Central memory CD8-positive, alpha-beta T cell (primary cell): Measurements from ENCODE around the gene CDK6.
A peak's percentile ranks its signal among the peaks of the same experiment; 100 is the strongest.
"Not testable (repeated sequence)": the region's sequence is repeated elsewhere in the genome, so short reads cannot be mapped to it uniquely, and the experiment has no call there.

Experiments
- ATAC-seq: fragments of 150-1000 bp; cut with Tn5 transposase; replicated peaks from 2 replicates; pipeline ENCODE4 v1.10.0; 2022; ENCODE audit warnings: mild to moderate bottlenecking, moderate FRiP score, moderate number of reproducible peaks; ENCODE audit not compliant: poor library complexity, severe bottlenecking; ENCODE audit errors: extremely low read depth
- DNase-seq, 2 donors: peaks; one replicate each; pipeline ENCODE4 v3.0.0; 2021; ENCODE audit warnings: low spot score in 2 of 2
- H3K27ac Mint-ChIP-seq: one replicate; pipeline ENCODE4 v1.8.0; 2022; ENCODE audit warnings: low read depth, mild to moderate bottlenecking, moderate library complexity, mixed read lengths
- H3K27me3 Mint-ChIP-seq: one replicate; pipeline ENCODE4 v1.8.0; 2022; ENCODE audit warnings: mixed read lengths
- H3K36me3 Mint-ChIP-seq: one replicate; pipeline ENCODE4 v1.8.0; 2022; ENCODE audit warnings: mild to moderate bottlenecking, moderate library complexity, mixed read lengths; ENCODE audit not compliant: insufficient read depth
- H3K4me1 Mint-ChIP-seq: one replicate; pipeline ENCODE4 v1.8.0; 2022; ENCODE audit warnings: mixed read lengths
- H3K4me3 Mint-ChIP-seq: one replicate; pipeline ENCODE4 v1.8.0; 2022; ENCODE audit warnings: mild to moderate bottlenecking, moderate library complexity, mixed read lengths
- H3K9me3 Mint-ChIP-seq: one replicate; pipeline ENCODE4 v1.8.0; 2022; ENCODE audit warnings: mixed read lengths

CDK6 gene

GRCh38 chr7:92773808-92774207 lies 62.6 kb downstream of the CDK6 start:
- Mint-ChIP-seq H3K27ac (no peak overlapping the region), H3K4me1 (peaks cover 7% of the 10 kb centered on the region), H3K9me3 (no peaks in the 10 kb centered on the region), H3K36me3 (peaks cover 2% of the 10 kb centered on the region), H3K27me3 (no peaks in the 10 kb centered on the region), H3K4me3 (no peak overlapping the region)
- ATAC-seq, result no peak
- no peak for DNase-seq

DNA sequence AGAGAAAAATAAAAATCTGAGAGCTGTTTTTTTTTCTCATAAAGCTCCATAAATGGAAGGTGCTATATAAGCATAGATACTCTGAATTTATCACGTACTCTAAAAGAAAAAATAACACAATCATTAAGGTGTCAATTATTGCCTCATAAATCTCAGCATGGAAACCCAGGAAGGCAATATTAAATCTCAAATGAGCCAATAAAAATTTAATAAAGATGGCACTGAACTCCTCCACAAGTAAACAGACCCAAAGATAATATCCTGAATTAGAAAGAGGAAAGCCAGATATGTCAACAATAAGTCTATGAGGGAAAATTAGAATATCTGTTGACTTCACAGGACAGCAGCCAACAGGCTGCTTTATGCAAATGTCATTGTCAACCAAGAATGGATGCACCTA lies 66.5 kb downstream of the CDK6 start:
- Mint-ChIP-seq H3K4me3 (no peak overlapping the region), H3K9me3 (no peaks in the 10 kb centered on the region), H3K4me1 (peaks cover 28% of the 10 kb centered on the region), H3K36me3 (peaks cover 4% of the 10 kb centered on the region), H3K27ac (no peak overlapping the region), H3K27me3 (no peaks in the 10 kb centered on the region)
- no peak for ATAC-seq
- no peak for DNase-seq

GRCh38 chr7:92769394-92769699 lies 67.0 kb downstream of the CDK6 start:
- Mint-ChIP-seq H3K9me3 (no peaks in the 10 kb centered on the region), H3K4me1 (peaks cover 28% of the 10 kb centered on the region), H3K27me3 (no peaks in the 10 kb centered on the region), H3K4me3 (no peak overlapping the region), H3K36me3 (peaks cover 4% of the 10 kb centered on the region), H3K27ac (no peak overlapping the region)
- no peak for DNase-seq
- no peak for ATAC-seq

DNA sequence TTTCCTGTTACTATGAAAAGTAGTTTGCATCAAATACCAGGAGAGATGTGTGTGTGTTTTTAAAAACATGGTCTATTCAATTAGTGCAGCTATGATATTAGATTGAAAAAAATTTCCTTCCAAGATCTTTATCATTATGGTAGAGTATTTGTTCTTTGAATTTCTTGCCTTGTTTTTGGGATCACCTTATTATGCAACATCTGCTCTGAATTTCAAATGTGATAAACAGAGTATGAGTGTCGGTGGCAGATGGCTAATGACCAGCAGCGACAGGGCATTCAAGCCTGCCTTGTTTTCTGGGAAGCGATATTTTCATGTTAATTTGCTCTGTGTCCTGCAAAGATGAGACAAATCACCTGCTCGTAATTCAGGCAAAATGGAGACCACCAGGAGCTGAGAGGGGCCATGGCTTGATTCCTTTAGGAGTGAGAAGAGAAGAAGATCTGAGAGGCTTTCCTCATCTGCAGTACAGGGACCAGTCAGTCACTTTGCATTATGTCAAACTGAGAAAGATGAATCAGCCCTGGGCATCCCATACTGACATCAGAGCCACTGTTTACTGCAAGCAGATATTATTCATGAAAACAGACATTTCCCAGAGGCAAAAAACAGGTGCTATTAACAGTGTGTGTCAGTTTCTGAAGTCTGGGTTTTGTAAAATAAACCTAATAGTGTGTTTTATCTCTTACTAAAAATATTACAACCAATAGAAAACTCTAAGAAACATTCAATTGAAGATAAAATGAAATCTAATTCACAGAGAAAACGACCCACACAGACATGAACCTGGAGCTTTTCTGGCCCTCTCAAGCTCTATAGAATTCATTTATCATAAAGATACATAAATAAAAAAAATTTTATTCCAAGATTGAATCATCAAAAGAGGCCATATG lies 67.6 kb downstream of the CDK6 start:
- Mint-ChIP-seq H3K36me3 (peaks cover 2% of the 10 kb centered on the region), H3K4me1 (peaks cover 28% of the 10 kb centered on the region), H3K27me3 (no peaks in the 10 kb centered on the region), H3K4me3 (no peak overlapping the region), H3K27ac (peak overlapping the region; percentile 42), H3K9me3 (no peaks in the 10 kb centered on the region)
- DNase-seq (no peak), ATAC-seq (no peak)

DNA sequence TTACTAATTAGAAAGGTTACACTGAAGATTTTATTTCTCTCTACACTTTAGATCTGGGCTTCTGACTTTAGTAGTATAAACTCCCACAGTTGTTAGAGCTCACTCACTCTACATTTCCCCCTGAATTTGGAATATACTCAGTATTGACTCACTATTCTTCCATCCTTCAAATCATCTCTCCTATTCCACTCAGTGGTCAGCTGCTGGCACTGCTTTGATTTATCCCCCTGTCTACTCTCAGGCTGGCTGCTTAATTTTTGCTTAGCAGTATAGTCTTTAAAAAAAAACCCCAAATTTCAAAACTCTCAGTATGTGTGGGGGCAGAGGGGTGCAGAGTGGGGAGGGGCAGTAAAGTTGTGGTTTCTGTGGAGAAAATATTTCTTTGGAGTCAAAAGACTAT lies 68.9 kb downstream of the CDK6 start:
- peaks cover 24% of the 10 kb centered on the region for H3K4me1 Mint-ChIP-seq
- peak overlapping the region; percentile 42 for H3K27ac Mint-ChIP-seq
- DNase-seq, result no peak
- H3K9me3 Mint-ChIP-seq, result no peaks in the 10 kb centered on the region
- H3K4me3 Mint-ChIP-seq, result no peak overlapping the region
- no peaks in the 10 kb centered on the region for H3K27me3 Mint-ChIP-seq
- ATAC-seq, result no peak
- H3K36me3 Mint-ChIP-seq, result peaks cover 2% of the 10 kb centered on the region

DNA sequence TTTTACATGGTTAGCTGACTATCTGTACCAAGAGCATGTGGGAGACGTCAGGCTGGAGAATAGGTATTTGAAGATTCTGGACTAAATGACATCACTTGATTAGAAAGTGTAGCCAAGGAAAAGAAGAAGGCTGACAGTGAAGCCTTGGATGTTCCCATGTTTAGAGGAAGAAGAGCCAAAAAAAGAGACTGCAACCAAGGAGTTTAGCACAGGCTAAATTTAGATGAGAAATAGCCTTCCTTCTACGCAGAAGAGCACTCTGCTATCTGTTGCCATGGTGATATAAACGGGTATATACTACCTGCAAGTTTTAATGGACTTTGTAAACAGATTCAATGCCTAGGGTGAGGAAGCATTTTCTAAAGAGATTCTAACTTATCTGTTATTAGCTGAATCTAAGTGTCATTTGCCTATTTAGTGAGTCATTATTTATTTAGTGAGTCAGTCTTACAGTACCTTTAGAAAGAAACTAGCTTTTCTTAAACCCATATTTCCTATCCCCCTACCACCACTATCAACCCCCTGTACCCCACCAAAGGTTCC lies 69.8 kb downstream of the CDK6 start:
- no peak for DNase-seq
- Mint-ChIP-seq H3K9me3 (no peaks in the 10 kb centered on the region), H3K4me1 (peaks cover 22% of the 10 kb centered on the region), H3K4me3 (no peak overlapping the region), H3K36me3 (peaks cover 2% of the 10 kb centered on the region), H3K27me3 (no peaks in the 10 kb centered on the region), H3K27ac (no peak overlapping the region)
- ATAC-seq, result no peak

- DNase-seq, result no peak
- no peaks in the 10 kb centered on the region for H3K9me3 Mint-ChIP-seq
- H3K27me3 Mint-ChIP-seq, result no peaks in the 10 kb centered on the region
- no peak overlapping the region for H3K4me3 Mint-ChIP-seq
- ATAC-seq, result no peak
- H3K27ac Mint-ChIP-seq, result peak overlapping the region; percentile 14
- peaks cover 22% of the 10 kb centered on the region for H3K4me1 Mint-ChIP-seq
- peaks cover 2% of the 10 kb centered on the region for H3K36me3 Mint-ChIP-seq
Measured at GRCh38 chr7:92765725-92766124, 70.6 kb downstream of the CDK6 start.

- Mint-ChIP-seq H3K4me1 (peaks cover 22% of the 10 kb centered on the region), H3K27ac (no peak overlapping the region), H3K9me3 (no peaks in the 10 kb centered on the region), H3K4me3 (no peak overlapping the region), H3K27me3 (no peaks in the 10 kb centered on the region), H3K36me3 (peaks cover 2% of the 10 kb centered on the region)
- DNase-seq (no peak), ATAC-seq (no peak)
Measured at GRCh38 chr7:92763636-92764423, 72.5 kb downstream of the CDK6 start.

DNA sequence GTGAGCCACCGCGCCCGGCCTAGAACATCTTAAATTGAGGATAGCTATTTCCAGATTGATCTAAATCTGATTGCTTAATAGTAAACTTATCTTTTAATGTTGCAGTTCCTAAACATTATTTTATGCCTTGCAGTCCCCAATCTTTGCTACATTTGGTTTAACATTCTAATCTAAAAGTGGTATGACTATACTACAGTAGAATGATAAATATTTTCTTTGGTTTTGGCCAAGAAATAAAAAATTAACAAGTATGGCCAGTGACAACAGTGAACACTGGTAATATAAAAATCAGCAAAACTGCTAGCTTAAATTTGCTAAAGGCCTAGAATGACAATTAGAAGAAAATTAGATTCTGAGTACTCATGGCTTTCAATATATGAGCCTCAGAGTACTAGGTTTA lies 73.5 kb downstream of the CDK6 start:
- H3K4me3 Mint-ChIP-seq, result no peak overlapping the region
- peaks cover 2% of the 10 kb centered on the region for H3K36me3 Mint-ChIP-seq
- H3K9me3 Mint-ChIP-seq, result no peaks in the 10 kb centered on the region
- ATAC-seq, result no peak
- no peak for DNase-seq
- H3K4me1 Mint-ChIP-seq, result peaks cover 20% of the 10 kb centered on the region
- no peaks in the 10 kb centered on the region for H3K27me3 Mint-ChIP-seq
- H3K27ac Mint-ChIP-seq, result no peak overlapping the region

GRCh38 chr7:92761391-92762097 lies 74.8 kb downstream of the CDK6 start:
- no peaks in the 10 kb centered on the region for H3K9me3 Mint-ChIP-seq
- no peak for DNase-seq
- no peak overlapping the region for H3K4me3 Mint-ChIP-seq
- no peaks in the 10 kb centered on the region for H3K27me3 Mint-ChIP-seq
- peaks cover 19% of the 10 kb centered on the region for H3K4me1 Mint-ChIP-seq
- no peak overlapping the region for H3K27ac Mint-ChIP-seq
- ATAC-seq, result no peak
- peaks cover 2% of the 10 kb centered on the region for H3K36me3 Mint-ChIP-seq

GRCh38 chr7:92758796-92759431 lies 77.5 kb downstream of the CDK6 start:
- DNase-seq (no peak), ATAC-seq (no peak)
- Mint-ChIP-seq H3K27me3 (no peaks in the 10 kb centered on the region), H3K9me3 (no peaks in the 10 kb centered on the region), H3K27ac (no peak overlapping the region), H3K4me3 (no peak overlapping the region), H3K4me1 (peaks cover 26% of the 10 kb centered on the region), H3K36me3 (peaks cover 3% of the 10 kb centered on the region)

GRCh38 chr7:92757311-92757910 lies 79.0 kb downstream of the CDK6 start:
- ATAC-seq, H3K4me3 Mint-ChIP-seq, H3K27me3 Mint-ChIP-seq, H3K36me3 Mint-ChIP-seq, DNase-seq, H3K9me3 Mint-ChIP-seq, H3K27ac Mint-ChIP-seq: not testable (repeated sequence)
- H3K4me1 Mint-ChIP-seq, result peaks cover 29% of the 10 kb centered on the region
